ENCODE measurements around the gene HUNK. TPM values are rescaled to one million over a fixed set of nuclear protein-coding genes. Genes with fewer than 3 reads are reported as not detected.

The HUNK gene
- total RNA-seq, 1 donor from 2014 or later = 12.2 TPM

GRCh38 chr21:31977816-31978215 lies 105.0 kb downstream of the HUNK start:
- Mint-ChIP-seq H3K4me3 (ENCODE audit: unreplicated experiment) (no peak overlapping the region), H3K27ac (ENCODE audit: unreplicated experiment) (no peak overlapping the region), H3K36me3 (ENCODE audit: unreplicated experiment) (peaks cover 5% of the 10 kb centered on the region)

GRCh38 chr21:31983120-31983519 lies 110.3 kb downstream of the HUNK start:
- DNase-seq = no peak
- Mint-ChIP-seq H3K9me3 (ENCODE audit: unreplicated experiment) (peaks cover 4% of the 10 kb centered on the region), H3K27me3 (ENCODE audit: unreplicated experiment) (peaks cover 6% of the 10 kb centered on the region), H3K27ac (ENCODE audit: unreplicated experiment) (no peak overlapping the region), H3K4me3 (ENCODE audit: unreplicated experiment) (no peak overlapping the region), H3K36me3 (ENCODE audit: unreplicated experiment) (peaks cover 14% of the 10 kb centered on the region), H3K4me1 (ENCODE audit: low read depth, unreplicated experiment) (peaks cover 11% of the 10 kb centered on the region)
- TF ChIP-seq CTCF (IDR thresholded peaks at IDR 0.05; ENCODE audit: partially characterized antibody, unreplicated experiment) = no peak

More at GRCh38 chr21:31977816-31978215, 105.0 kb downstream of the HUNK start:
- no peak for TF ChIP-seq CTCF (IDR thresholded peaks at IDR 0.05; ENCODE audit: partially characterized antibody, unreplicated experiment)
- Mint-ChIP-seq H3K27me3 (ENCODE audit: unreplicated experiment) (no peaks in the 10 kb centered on the region), H3K9me3 (ENCODE audit: unreplicated experiment) (peaks cover 2% of the 10 kb centered on the region), H3K4me1 (ENCODE audit: low read depth, unreplicated experiment) (peaks cover 2% of the 10 kb centered on the region)
- no peak for DNase-seq

- TF ChIP-seq CTCF (IDR thresholded peaks at IDR 0.05; ENCODE audit: partially characterized antibody, unreplicated experiment) = no peak
- peaks cover 6% of the 10 kb centered on the region for H3K27me3 Mint-ChIP-seq (ENCODE audit: unreplicated experiment)
- no peak overlapping the region for H3K27ac Mint-ChIP-seq (ENCODE audit: unreplicated experiment)
- H3K4me3 Mint-ChIP-seq (ENCODE audit: unreplicated experiment) = no peak overlapping the region
- peaks cover 4% of the 10 kb centered on the region for H3K9me3 Mint-ChIP-seq (ENCODE audit: unreplicated experiment)
- no peak for DNase-seq
- H3K36me3 Mint-ChIP-seq (ENCODE audit: unreplicated experiment) = peaks cover 14% of the 10 kb centered on the region
- H3K4me1 Mint-ChIP-seq (ENCODE audit: low read depth, unreplicated experiment) = peaks cover 11% of the 10 kb centered on the region
Observed at GRCh38 chr21:31983554-31983953, 110.7 kb downstream of the HUNK start.

GRCh38 chr21:31985398-31985797 lies 112.6 kb downstream of the HUNK start:
- DNase-seq = no peak
- no peak overlapping the region for H3K4me3 Mint-ChIP-seq (ENCODE audit: unreplicated experiment)
- peaks cover 6% of the 10 kb centered on the region for H3K27me3 Mint-ChIP-seq (ENCODE audit: unreplicated experiment)

More at GRCh38 chr21:31985398-31985797, 112.6 kb downstream of the HUNK start:
- no peak overlapping the region for H3K27ac Mint-ChIP-seq (ENCODE audit: unreplicated experiment)
- peaks cover 14% of the 10 kb centered on the region for H3K36me3 Mint-ChIP-seq (ENCODE audit: unreplicated experiment)
- no peak for TF ChIP-seq CTCF (IDR thresholded peaks at IDR 0.05; ENCODE audit: partially characterized antibody, unreplicated experiment)
- peaks cover 4% of the 10 kb centered on the region for H3K9me3 Mint-ChIP-seq (ENCODE audit: unreplicated experiment)
- peaks cover 11% of the 10 kb centered on the region for H3K4me1 Mint-ChIP-seq (ENCODE audit: low read depth, unreplicated experiment)
